Activated naive CD4-positive, alpha-beta T cell treated with anti-CD3 and anti-CD28 coated beads, Interleukin-2, amount 10 ng/mL, durations not matched to agents 7 days and 5 days (primary cell): ENCODE measurements around the gene MICAL3.
A peak's percentile ranks its signal among the peaks of the same experiment; 100 is the strongest.

Source experiments
- CTCF ChIA-PET: fragments of 350-600 bp; sonication (Branson Sonifier 250); formaldehyde crosslinking; loops from one replicate; lab custom pipeline; 2021; ENCODE audit warnings: antibody characterized with exemption; lab: Charles Lee
- DNase-seq: peaks from one replicate; pipeline ENCODE4 v3.0.0-alpha.2; 2020
- H3K27ac Mint-ChIP-seq: one replicate; pipeline ENCODE4 v1.8.0; 2021; ENCODE audit warnings: mild to moderate bottlenecking, moderate library complexity, mixed read lengths
- H3K27me3 Mint-ChIP-seq: one replicate; pipeline ENCODE4 v1.8.0; 2021; ENCODE audit warnings: mild to moderate bottlenecking, mixed read lengths
- H3K36me3 Mint-ChIP-seq: one replicate; pipeline ENCODE4 v1.8.0; 2021; ENCODE audit warnings: mixed read lengths
- H3K4me1 Mint-ChIP-seq: one replicate; pipeline ENCODE4 v1.8.0; 2021; ENCODE audit warnings: mixed read lengths
- H3K4me3 Mint-ChIP-seq: one replicate; pipeline ENCODE4 v1.8.0; 2021; ENCODE audit warnings: mild to moderate bottlenecking, moderate library complexity, mixed read lengths
- H3K9me3 Mint-ChIP-seq: one replicate; pipeline ENCODE4 v1.8.0; 2021; ENCODE audit warnings: mixed read lengths

MICAL3 gene

DNA sequence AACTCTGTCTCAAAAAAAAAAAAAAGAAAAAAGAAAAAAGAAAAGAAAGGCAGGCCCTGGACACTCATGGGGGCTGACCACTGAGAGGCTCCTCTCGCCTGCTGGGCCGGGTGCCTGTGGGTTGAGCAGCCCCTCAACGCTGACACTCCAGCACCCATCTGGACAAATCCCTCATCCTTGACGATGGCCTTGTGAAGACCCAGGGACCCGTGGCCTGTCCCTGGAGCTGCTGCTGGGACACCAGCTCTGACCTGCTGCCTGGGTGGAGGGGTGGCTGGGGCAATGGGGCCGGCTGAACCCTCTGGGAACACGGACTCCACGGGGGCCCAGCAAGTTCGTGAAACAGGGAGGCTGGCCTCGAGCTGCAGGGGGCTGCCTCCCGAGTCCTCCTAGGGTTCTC, 239.6 kb downstream of the MICAL3 start:
- CTCF ChIA-PET: interaction anchor here (0.9 to 5.1 kb wide), 10 partner anchors 8 to 292 kb away, joined by 3 to 88 read pairs (median 7); partner anchors contain the start of gene PEX26
- DNase-seq: no peak
- Mint-ChIP-seq H3K4me3 (no peak overlapping the region), H3K27me3 (no peaks in the 10 kb centered on the region), H3K36me3 (peaks cover 10% of the 10 kb centered on the region), H3K9me3 (no peaks in the 10 kb centered on the region), H3K27ac (no peak overlapping the region), H3K4me1 (peaks cover 28% of the 10 kb centered on the region)

DNA sequence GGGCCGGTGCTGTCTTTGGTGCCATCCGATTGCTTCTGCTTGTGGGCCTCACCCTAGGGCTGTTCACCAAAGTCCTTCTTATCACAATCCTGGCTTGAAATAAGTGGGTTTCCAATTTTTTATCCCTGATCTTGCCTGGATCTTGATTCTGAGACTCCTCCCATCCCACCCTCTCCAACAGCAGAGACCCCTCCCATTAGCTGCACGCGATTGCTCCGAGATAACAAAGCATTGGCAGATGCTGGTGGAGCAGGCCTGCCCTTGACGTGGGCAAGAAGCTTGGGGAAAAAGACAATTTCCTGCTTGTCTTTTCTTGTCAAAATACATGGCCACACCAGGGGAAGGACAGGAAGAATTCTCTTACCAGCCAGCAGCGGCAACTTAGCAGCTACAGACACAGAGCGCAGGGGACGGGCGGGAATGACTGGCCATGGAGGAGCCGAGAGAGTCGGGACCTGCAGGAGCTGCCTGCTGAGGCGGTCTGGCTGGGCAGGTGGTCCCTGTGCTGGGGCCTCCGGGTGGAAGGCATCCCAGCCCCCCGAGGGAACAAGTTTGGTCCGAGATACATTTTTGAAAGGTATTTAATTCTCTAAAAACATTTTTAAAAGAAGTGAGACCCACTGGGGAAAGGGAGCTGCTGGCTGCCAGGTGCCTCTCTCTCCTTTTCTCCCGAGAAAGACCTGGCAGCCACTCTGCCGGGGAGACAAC, 240.4 kb downstream of the MICAL3 start:
- DNase-seq: no peak
- Mint-ChIP-seq H3K36me3 (peaks cover 17% of the 10 kb centered on the region), H3K9me3 (no peaks in the 10 kb centered on the region), H3K27me3 (no peaks in the 10 kb centered on the region), H3K27ac (no peak overlapping the region), H3K4me3 (no peak overlapping the region), H3K4me1 (peaks cover 36% of the 10 kb centered on the region)
- CTCF ChIA-PET: interaction anchor here (1.0 to 5.1 kb wide), 6 partner anchors 11 to 293 kb away, joined by 3 to 88 read pairs (median 7); partner anchors contain the start of gene PEX26

DNA sequence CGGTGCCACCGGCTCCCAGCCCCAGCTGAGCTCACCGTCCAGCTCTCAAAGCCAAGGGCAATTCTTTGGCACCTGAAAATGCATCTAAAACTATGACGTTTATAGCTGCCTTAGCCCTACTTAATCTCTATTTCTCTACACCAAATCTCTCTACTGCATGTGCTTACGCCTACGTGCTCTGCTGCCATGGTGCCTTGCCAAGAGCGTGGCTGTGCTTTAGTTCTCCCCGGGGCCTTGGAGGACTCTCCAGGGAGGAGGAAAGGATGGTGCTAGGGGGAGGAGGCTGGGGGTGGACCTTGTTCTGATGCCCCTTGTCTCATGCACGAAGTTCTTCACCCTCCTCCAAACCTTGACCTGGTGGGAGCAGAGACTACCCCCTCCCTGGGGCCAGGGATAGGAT, 241.0 kb downstream of the MICAL3 start:
- peaks cover 20% of the 10 kb centered on the region for H3K36me3 Mint-ChIP-seq
- DNase-seq: no peak
- no peak overlapping the region for H3K27ac Mint-ChIP-seq
- CTCF ChIA-PET: interaction anchor here (1.0 to 5.1 kb wide), 3 partner anchors 16 to 293 kb away, joined by 3 to 88 read pairs (median 4); no protein-coding TSS in a partner anchor
- peaks cover 43% of the 10 kb centered on the region for H3K4me1 Mint-ChIP-seq
- H3K27me3 Mint-ChIP-seq: no peaks in the 10 kb centered on the region
- no peak overlapping the region for H3K4me3 Mint-ChIP-seq
- H3K9me3 Mint-ChIP-seq: no peaks in the 10 kb centered on the region

DNA sequence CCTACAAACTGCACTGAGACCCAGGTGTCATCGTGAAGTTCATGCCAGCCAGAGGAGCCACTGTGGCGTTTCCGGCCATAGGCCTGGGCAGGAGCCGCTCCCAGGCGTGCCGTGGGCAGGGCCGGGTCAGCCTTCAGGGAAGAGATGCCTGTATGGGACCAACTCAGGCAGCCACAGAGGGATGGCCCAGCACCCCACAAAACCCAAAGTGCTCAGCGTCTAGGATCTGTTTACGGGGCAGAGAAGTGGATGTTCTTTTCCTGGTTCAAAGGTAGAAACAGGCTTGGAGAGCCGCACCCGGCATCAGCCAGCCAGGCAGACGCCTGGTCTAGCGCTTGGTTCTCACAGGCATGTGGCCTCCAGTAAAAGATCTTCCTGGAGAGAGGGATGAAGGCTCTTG, 241.7 kb downstream of the MICAL3 start:
- H3K27ac Mint-ChIP-seq: no peak overlapping the region
- CTCF ChIA-PET: interaction anchor here (1.0 to 1.1 kb wide), 2 partner anchors 15 to 293 kb away, joined by 3 to 4 read pairs; no protein-coding TSS in a partner anchor
- H3K4me3 Mint-ChIP-seq: no peak overlapping the region
- no peaks in the 10 kb centered on the region for H3K27me3 Mint-ChIP-seq
- H3K4me1 Mint-ChIP-seq: peaks cover 49% of the 10 kb centered on the region
- no peaks in the 10 kb centered on the region for H3K9me3 Mint-ChIP-seq
- peaks cover 21% of the 10 kb centered on the region for H3K36me3 Mint-ChIP-seq
- no peak for DNase-seq

DNA sequence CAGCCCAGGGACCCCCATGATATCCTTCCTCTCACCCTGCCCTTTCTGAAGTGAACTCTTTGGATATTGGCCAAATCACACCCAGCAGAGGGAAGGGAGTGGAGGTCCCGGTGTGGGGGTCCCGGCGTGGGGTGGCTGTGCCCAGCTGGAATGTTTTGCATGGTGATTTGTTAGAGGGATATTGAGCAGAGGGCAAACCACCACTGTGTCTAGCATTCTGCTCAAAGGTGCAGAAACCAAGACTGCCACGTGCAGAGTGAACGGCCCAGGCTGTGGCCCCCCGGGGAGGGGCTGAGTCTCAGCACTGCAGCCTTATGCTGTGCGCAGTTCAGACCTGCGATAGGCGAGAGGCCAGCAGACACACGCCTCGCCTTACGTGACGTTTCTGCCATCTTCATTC, 242.2 kb downstream of the MICAL3 start:
- no peak overlapping the region for H3K27ac Mint-ChIP-seq
- CTCF ChIA-PET: interaction anchor here (0.6 to 1.0 kb wide), 2 partner anchors 40 to 267 kb away, joined by 3 read pairs; no protein-coding TSS in a partner anchor
- no peak for DNase-seq
- no peaks in the 10 kb centered on the region for H3K9me3 Mint-ChIP-seq
- no peak overlapping the region for H3K4me3 Mint-ChIP-seq
- peaks cover 21% of the 10 kb centered on the region for H3K36me3 Mint-ChIP-seq
- no peaks in the 10 kb centered on the region for H3K27me3 Mint-ChIP-seq
- peaks cover 54% of the 10 kb centered on the region for H3K4me1 Mint-ChIP-seq

DNA sequence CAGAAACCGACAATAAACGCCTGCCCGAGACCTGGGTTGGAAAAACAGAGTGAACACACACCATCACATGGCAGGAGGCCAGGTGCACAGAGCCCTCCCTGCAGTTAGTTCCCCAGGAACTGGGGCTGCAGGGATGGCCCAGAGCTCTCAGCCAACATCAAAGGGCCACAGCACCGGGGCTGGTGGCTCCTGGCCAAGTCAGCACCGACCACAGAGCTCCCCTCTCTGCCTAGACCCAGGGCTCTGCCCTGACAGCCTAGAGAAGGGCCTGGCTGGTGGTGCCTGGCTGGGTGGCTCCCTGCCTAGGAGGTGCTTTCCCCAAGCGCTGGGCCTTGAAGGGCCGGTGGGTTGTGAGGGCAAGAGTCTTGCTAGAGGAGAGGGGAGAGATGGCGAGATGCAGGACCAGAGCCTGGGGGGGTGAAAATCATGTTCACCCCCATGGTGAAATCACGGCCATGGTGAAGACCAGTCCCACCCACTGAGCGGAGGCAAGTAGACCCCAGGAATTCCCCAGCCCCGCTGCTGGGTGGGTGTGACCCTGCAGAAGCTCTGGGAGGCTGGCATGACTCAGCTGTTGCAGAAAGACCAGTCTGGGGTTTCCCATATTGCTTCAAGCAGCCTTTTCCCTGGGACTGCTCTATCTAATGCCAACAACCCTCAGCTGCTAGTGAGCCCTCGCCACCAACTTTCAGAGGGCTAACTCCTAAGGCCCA, 242.9 kb downstream of the MICAL3 start:
- DNase-seq: peak; percentile 45
- Mint-ChIP-seq H3K9me3 (no peaks in the 10 kb centered on the region), H3K27me3 (no peaks in the 10 kb centered on the region), H3K27ac (peak overlapping the region; percentile 72), H3K4me1 (peaks cover 59% of the 10 kb centered on the region), H3K36me3 (peaks cover 21% of the 10 kb centered on the region), H3K4me3 (no peak overlapping the region)
- CTCF ChIA-PET: interaction anchor here (0.6 to 1.0 kb wide), 2 partner anchors 39 to 268 kb away, joined by 3 read pairs; no protein-coding TSS in a partner anchor

DNA sequence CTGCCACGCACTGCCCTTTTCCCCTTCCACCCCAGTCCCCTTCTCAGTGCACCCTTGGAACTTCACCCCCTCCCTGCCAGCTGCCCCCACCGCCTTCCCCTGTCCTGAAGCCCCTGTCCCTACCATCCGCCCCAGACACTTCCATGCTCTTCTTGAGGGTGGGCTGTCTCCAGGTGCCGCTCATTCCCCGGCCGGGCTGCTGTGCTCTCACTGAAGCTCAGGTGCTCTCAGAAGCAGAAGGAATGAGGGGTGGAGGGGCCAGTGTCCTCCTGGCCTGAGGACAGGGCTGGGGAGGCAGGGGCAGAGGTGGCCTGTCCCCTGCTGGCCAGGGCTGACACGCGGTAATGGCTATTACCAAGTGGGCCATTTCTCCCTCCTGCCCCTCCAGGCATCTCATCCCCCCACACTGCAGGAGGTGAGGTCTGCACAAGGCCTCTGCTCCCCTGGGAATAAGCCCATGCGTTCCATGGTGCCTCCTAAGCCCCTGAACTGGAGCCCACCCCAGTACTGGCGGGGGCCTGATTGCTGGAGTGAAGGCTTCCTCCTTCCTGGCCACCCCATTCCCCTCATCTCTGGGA, 243.5 kb downstream of the MICAL3 start:
- CTCF ChIA-PET: no interaction called here
- DNase-seq: no peak
- Mint-ChIP-seq H3K27me3 (no peaks in the 10 kb centered on the region), H3K27ac (peak overlapping the region; percentile 72), H3K4me1 (peaks cover 63% of the 10 kb centered on the region), H3K4me3 (no peak overlapping the region), H3K36me3 (peaks cover 21% of the 10 kb centered on the region), H3K9me3 (no peaks in the 10 kb centered on the region)

DNA sequence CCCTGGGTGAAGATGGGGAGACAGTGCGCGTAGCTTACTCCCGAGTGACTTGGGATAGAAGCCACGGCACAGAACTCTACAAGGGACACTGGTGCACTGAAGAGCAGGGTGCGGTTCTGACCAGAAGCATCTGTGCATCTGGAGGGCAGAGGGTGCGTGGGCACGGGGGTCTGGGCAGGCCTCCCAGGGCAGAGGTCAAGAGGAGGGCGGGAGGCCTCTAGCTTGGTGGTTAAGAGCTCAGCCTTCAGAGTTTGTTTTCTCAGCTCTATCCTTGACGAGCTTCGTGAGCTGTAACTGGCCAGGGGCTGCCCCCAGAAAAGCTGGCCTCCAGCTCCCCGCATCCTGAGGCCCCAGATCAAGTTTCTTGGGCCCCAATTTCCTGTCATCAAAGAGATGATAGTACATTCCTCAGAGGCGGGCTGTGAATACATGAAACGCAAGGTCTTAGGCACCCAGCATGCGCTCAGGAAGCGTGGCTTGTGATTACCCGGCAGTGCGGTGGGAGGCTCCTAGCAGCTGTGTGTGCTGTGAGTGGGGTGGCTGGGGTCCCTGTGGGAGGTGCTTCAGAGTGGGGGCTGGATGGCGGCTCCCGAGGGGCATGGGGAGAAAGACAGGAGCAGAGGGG, 244.1 kb downstream of the MICAL3 start:
- Mint-ChIP-seq H3K36me3 (peaks cover 21% of the 10 kb centered on the region), H3K9me3 (no peaks in the 10 kb centered on the region), H3K4me1 (peaks cover 70% of the 10 kb centered on the region), H3K27me3 (no peaks in the 10 kb centered on the region), H3K27ac (no peak overlapping the region), H3K4me3 (no peak overlapping the region)
- CTCF ChIA-PET: interaction anchor here (1.8 kb wide), 1 partner anchor 38 kb away, joined by 6 read pairs; no protein-coding TSS in a partner anchor
- DNase-seq: peak; percentile 34

DNA sequence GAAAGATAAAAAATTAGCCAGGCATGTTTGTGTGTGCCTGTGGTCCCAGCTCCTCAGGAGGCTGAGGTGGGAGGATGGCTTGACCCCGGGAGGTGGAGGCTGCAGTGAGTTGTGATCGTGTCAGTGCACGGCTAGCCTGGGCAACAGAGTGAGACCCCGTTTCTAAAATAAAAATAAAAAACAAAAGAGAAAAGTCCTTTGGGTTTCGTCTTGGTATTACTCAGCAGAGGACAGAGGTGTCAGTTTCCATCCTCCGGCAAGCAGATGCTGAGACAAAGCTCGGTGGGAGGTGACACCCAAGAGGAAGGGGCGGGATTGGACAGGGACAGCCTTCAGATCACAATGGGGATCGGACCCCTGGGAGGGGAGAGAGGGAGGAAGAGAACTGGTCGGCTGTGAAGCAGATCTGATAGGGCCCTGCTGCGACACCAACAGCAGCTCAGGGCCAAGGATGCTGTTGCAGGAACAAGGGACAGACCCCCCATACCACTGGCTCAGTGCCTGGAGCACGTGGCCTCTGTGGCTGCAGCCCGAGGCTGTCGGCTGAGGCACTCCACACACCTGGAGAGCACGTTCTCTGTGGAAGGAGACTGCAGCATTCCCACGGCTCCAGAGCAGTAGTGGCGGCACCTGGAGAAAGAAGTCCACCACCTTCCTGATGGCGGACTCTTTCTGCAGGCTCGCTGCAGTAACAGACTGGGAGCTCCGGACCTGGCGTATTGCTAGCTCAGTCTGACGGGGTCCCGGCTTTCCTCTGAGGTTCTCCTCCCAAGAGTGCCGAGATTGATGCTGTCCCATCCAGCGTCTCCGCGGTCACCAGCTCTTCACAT, 244.9 kb downstream of the MICAL3 start:
- Mint-ChIP-seq H3K9me3 (no peaks in the 10 kb centered on the region), H3K27ac (peak overlapping the region; percentile 72), H3K27me3 (no peaks in the 10 kb centered on the region), H3K4me1 (peaks cover 77% of the 10 kb centered on the region), H3K4me3 (peak overlapping the region; percentile 90), H3K36me3 (peaks cover 21% of the 10 kb centered on the region)
- CTCF ChIA-PET: interaction anchor here (1.4 to 1.8 kb wide), 2 partner anchors 12 to 37 kb away, joined by 4 to 6 read pairs; no protein-coding TSS in a partner anchor
- DNase-seq: peak; percentile 26

DNA sequence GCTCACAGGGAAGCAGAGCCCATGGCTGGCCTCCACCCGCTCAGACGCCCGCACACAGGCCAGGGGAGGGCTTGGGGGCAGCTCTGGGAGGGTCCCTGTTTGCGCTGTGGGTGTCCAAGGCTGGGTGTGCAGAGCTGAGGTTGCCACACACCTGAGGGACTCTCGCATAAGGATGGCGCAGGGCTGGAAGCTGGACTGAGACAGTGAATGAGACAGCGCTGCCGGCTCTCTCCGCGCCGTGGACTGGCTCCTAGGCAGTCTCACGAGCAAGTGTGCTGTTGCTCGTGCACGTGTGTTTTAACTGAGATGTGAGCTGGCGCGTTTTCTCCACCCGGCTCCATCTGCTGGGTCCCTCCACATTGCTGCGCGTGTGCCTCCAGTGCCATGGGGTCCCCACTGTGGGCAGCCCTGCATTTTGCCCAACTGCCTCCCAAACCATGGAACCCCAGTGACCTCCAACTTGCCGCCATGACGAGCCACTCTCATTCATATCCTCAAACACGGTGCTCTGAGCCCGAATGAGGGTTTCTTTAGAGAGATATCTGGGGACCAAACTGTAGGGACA, 245.9 kb downstream of the MICAL3 start:
- no peaks in the 10 kb centered on the region for H3K9me3 Mint-ChIP-seq
- H3K4me3 Mint-ChIP-seq: peak overlapping the region; percentile 90
- peaks cover 79% of the 10 kb centered on the region for H3K4me1 Mint-ChIP-seq
- peaks cover 22% of the 10 kb centered on the region for H3K36me3 Mint-ChIP-seq
- CTCF ChIA-PET: interaction anchor here (1.2 to 1.8 kb wide), 3 partner anchors 11 to 36 kb away, joined by 4 to 6 read pairs (median 4); no protein-coding TSS in a partner anchor
- H3K27me3 Mint-ChIP-seq: peaks cover 2% of the 10 kb centered on the region
- no peak for DNase-seq
- H3K27ac Mint-ChIP-seq: peak overlapping the region; percentile 98

DNA sequence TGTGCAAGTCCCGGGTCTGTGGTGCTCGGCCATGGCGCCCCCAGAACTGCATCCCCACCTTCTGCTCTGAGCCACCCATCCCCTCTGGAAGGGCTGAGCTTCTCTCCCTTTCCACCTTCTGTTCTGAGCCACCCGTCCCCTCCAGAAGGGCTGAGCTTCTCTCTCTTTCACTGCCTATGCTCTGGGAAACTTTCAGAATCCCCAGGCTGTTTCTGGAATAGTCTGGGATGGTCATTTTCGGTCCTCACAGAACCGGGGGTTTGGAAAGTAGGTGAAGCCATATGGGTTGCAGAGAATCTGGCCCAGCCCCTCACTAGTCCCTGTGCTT, 246.7 kb downstream of the MICAL3 start:
- Mint-ChIP-seq H3K9me3 (no peaks in the 10 kb centered on the region), H3K27ac (peak overlapping the region; percentile 98), H3K27me3 (peaks cover 10% of the 10 kb centered on the region), H3K4me3 (peak overlapping the region; percentile 90), H3K4me1 (peaks cover 87% of the 10 kb centered on the region), H3K36me3 (peaks cover 29% of the 10 kb centered on the region)
- CTCF ChIA-PET: interaction anchor here (1.2 kb wide), 1 partner anchor 9 kb away, joined by 3 read pairs; no protein-coding TSS in a partner anchor
- no peak for DNase-seq

DNA sequence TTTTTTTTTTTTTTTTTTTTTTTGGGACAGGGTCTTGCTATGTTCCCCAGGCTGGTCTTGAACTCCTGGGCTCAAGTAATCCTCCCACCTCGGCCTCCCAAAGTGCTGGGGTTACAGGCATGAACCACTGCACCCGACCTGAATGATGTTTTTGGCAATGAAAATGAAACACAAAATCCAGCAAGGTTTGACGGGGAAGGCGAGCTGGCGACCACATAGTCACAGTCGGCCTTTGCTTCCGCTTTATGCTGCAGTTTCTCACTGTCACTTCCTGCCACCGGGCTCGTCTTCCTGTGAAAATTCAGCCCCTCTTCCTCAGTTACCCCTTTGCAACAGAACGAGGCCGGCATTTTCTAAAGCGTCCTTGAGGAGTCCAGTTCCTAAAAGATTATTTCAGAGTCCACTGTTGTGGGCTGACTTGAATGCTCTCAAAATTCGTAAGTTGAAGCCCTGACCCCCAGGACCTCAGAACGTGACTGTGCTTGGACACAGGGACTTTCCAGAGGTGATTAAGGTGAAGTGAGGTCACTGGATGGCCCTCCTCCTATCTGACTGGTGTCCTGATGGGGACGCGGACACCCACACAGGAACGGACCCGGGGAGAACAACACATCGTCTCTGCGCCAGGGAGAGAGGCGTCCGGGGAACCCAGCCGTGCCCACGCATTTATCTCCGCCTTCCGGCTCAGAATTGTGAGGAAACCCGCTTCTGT, 247.2 kb downstream of the MICAL3 start:
- CTCF ChIA-PET: interaction anchor here (0.9 to 1.2 kb wide), 2 partner anchors 8 to 9 kb away, joined by 3 read pairs; no protein-coding TSS in a partner anchor
- H3K36me3 Mint-ChIP-seq: peaks cover 29% of the 10 kb centered on the region

More for the DNA sequence above, 247.2 kb downstream of the MICAL3 start:
- DNase-seq: peak; percentile 85
- peak overlapping the region; percentile 90 for H3K4me3 Mint-ChIP-seq
- no peaks in the 10 kb centered on the region for H3K9me3 Mint-ChIP-seq
- H3K4me1 Mint-ChIP-seq: peaks cover 87% of the 10 kb centered on the region
- peaks cover 11% of the 10 kb centered on the region for H3K27me3 Mint-ChIP-seq
- H3K27ac Mint-ChIP-seq: peak overlapping the region; percentile 98
